GM21390 (cell line): Measurements from ENCODE around the gene FARP2.

Experiments used
- ATAC-seq: cut with Tn5 transposase; IDR thresholded peaks from one replicate; pipeline ENCODE4 v1.9.1; 2021; ENCODE audit not compliant: unreplicated experiment

Gene FARP2

GRCh38 chr2:241454837-241455485 lies 98.9 kb downstream of the FARP2 start:
- ATAC-seq, result no peak

GRCh38 chr2:241456546-241456945 lies 100.5 kb downstream of the FARP2 start:
- ATAC-seq, result no peak

- ATAC-seq, result no peak
Measured at GRCh38 chr2:241458687-241459086, 102.6 kb downstream of the FARP2 start.

DNA sequence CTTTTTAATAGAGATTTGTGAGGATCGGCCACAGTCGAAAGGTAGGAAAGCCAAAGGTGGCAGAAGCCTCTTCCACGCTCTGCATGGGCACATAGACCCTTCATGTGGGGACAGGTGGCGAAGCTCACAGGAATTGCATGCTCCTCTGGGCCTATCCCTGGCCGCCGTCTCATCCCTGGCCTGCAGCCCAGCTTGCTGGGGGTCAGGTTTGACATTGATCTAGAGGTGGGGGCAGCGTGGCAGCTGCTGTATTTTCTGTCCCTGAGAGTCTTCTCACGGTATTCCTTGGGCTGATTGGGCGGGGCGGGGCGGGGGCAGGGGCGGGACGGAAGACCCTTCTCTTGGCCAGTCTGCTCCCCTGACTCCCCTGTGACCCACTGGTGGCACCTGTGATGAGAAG lies 103.4 kb downstream of the FARP2 start:
- no peak for ATAC-seq

DNA sequence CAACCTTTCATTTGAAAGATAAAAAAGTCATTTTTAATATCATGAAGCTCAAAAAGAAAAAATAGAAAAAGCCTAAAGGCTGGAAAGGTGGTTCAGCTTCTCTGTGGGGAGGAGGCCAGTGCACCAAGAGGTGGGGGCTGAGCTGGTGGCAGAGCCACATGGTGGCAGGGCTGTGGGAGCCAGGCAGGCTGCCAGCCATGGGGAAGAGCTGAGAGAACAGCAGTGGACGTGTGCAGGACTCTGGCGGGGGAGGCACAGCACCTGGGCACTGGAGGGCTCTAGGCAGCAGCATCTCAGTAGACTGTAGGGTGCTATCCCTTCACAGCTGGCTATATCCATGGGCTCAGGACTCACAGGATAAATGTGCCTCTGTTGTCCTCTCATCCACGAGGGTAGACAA lies 104.5 kb downstream of the FARP2 start:
- no peak for ATAC-seq

GRCh38 chr2:241461693-241462677 lies 105.9 kb downstream of the FARP2 start:
- ATAC-seq, result no peak

DNA sequence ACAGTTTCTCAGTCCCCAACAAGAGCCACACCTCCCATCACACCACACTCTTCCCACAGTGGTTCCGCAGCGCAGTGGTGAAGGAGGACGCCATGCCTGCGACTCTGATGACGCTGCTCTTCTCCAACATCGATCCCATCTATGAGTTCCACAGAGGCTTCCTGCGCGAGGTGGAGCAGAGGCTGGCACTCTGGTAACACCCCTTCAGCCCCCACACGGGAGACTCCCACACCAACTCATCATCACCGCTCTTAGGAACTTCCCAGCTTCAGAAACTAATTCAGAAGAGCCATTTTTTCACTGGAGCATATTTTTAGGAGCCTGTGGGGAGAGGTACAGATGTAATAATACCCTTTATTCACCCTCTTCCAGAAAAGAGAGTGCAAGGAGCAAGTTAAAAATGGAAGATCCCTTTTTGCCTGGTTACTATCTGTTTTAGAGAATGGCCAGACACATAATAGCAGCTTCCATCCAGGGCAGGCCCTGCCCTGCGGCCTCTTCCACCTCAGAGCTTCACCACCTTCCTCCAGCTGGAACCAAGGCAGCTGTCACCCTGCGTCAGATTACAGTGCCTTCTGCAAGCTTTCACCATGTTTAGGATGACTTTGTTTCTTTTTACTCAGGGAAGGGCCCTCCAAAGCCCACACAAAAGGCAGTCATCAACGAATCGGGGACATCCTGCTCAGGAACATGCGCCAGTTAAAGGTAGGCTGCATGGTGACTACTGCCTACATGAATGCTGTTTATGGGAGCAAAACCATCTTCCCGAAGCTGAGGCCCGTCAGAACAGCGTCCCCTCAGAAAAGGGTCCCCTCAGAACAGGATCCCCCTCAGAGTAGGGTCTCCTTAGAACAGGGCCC lies 107.4 kb downstream of the FARP2 start:
- no peak for ATAC-seq

GRCh38 chr2:241465543-241465942 lies 109.5 kb downstream of the FARP2 start:
- ATAC-seq, result no peak

- no peak for ATAC-seq
Measured at GRCh38 chr2:241466230-241466629, 110.1 kb downstream of the FARP2 start.

DNA sequence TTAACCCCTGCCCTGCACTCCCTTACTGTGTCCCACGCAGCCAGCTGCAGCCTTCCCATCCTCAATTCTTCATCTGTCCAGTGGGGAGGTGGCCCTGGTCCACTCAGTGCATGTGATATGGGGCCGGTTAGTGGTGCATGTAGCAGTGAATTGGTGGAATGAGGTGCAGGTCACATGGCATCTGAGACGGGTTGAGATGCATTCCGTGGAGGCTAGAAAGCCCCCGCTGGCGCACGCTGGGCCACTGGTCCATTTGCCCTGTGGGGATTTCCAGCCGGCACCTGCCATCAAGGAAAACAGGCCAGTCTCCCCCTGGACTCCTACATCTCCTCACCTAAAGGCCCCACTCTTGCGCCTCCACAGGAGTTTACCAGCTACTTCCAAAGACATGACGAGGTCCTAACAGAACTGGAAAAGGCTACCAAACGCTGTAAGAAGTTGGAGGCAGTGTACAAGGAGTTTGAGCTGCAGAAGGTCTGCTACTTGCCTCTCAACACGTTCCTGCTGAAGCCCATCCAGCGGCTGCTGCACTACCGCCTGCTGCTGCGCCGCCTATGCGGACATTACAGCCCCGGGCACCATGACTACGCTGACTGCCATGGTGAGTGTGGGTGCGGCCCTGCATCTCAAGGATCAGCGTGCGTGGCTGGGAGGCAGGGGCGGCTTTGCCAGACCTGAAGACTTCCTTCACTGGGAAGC lies 111.8 kb downstream of the FARP2 start:
- ATAC-seq, result no peak

DNA sequence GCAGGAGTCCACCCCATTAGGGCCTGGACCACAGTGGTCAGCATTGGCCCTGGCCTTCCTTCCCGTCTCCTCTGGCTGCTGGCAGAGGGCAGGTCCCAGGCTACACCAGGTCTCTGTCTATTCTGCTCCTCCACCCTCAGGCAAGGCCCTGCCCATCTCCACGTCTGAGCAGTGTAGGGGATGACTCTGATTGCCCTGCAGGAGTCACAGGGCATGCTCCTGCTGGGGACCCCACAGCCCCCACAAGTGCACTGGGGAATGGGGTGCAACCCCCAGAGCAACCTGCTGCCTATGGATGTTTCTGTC lies 112.3 kb downstream of the FARP2 start:
- ATAC-seq, result no peak

GRCh38 chr2:241469746-241470145 lies 113.7 kb downstream of the FARP2 start:
- ATAC-seq, result no peak

- ATAC-seq, result no peak
Measured at GRCh38 chr2:241473399-241473798, 117.3 kb downstream of the FARP2 start.

DNA sequence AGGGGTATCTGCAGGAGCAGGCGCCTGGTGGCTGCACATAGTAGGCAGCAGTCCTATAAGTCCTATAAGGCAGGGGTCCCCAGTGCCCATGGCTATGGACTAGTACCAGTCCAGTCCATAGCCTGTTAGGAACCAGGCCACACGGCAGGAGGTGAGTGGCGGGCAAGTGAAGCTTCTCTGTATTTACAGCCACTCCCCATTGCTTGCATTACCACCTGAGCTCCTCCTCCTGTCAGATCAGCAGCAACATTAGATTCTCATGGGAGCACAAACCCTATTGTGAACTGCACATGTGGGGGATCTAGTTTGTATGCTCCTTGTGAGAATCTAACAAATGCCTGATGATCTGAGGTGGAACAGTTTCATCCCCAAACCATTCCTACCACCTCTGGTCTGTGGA lies 119.2 kb downstream of the FARP2 start:
- ATAC-seq, result no peak

GRCh38 chr2:241478166-241478565 lies 122.1 kb downstream of the FARP2 start:
- ATAC-seq, result no peak

DNA sequence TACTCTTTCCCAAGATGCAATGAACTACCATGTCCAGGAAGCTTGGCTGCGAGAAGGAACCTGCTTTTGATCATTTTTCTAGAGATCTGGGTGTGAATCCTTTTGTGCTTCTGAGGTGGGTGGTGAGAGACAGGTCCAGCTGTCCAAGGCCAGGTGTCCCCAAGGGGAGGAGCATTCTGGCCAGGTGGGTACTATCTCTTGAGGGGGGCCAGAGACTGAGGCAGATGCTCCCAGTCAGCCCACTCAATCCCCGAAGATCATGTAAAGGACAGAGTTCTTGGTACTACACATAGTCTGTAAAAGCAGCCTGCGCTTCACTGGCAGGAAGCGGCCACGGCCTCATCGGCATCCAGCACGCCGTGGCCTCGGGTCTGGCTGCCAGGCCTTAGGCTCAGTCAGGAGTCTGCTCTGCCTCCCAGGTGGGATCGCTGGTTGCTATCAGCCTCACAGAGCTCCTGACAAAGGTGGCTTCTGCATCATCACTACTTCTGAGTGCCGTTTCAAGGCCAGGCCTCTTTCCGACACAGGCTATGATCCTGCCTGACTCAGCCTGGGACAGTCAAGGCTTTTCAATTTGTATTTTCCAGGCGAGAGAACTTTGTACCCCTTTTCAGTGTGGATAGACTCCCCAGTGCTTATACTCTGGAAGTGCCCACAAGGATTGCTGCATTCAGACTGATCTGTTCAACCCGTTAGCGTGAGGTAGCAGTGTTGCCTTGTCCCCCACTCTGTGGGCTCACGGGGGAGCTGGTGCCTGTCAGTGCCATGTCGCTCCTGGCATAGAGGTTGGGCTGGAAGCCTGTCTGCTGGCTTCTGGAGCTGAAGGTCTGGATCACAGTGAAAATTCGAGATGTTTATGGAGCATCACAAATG lies 123.2 kb downstream of the FARP2 start:
- no peak for ATAC-seq

GRCh38 chr2:241481687-241482086 lies 125.6 kb downstream of the FARP2 start:
- ATAC-seq, result no peak

- no peak for ATAC-seq
Measured at GRCh38 chr2:241482126-241482955, 126.3 kb downstream of the FARP2 start.

DNA sequence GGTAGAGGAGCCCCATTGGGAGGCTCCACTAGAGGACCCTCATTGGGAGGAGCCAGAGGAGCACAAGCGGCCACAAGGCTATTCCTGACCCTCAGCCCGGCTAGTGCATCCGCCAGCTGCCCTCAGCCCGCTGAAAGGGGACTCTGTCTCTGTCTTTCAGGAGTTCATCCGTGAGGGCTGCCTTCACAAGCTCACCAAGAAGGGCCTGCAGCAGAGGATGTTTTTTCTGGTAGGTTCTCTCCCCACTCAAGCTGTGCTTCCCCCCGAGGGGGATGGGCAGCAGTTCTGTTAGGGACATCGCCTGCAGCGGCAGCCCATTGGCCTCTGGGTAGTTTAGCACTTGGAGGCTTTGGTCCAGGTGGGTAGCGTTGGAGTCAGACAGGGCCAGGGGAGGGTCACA lies 127.2 kb downstream of the FARP2 start:
- no peak for ATAC-seq
